ENCODE results near the gene PI4KA.

- TF ChIP-seq, protein P1, sequence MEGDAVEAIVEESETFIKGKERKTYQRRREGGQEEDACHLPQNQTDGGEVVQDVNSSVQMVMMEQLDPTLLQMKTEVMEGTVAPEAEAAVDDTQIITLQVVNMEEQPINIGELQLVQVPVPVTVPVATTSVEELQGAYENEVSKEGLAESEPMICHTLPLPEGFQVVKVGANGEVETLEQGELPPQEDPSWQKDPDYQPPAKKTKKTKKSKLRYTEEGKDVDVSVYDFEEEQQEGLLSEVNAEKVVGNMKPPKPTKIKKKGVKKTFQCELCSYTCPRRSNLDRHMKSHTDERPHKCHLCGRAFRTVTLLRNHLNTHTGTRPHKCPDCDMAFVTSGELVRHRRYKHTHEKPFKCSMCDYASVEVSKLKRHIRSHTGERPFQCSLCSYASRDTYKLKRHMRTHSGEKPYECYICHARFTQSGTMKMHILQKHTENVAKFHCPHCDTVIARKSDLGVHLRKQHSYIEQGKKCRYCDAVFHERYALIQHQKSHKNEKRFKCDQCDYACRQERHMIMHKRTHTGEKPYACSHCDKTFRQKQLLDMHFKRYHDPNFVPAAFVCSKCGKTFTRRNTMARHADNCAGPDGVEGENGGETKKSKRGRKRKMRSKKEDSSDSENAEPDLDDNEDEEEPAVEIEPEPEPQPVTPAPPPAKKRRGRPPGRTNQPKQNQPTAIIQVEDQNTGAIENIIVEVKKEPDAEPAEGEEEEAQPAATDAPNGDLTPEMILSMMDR (conservative IDR thresholded peaks at IDR 0.05): no peak
- TF ChIP-seq ZFX (IDR thresholded peaks at IDR 0.05): no peak
Observed at GRCh38 chr22:20663941-20664593, 194.5 kb downstream of the PI4KA start.

All from C4-2B (cell line).